Measurements from ENCODE around the gene ZCRB1. TPM values are rescaled to one million over a fixed set of nuclear protein-coding genes. Genes with fewer than 3 reads are reported as not detected.

The ZCRB1 gene
- total RNA-seq, 1 experiment from 2014 or later = 38.9 TPM

GRCh38 chr12:42262271-42262670, 63.6 kb downstream of the ZCRB1 start:
- no peaks in the 10 kb centered on the region for H3K36me3 Mint-ChIP-seq (ENCODE audit: insufficient read depth, unreplicated experiment)
- H3K4me1 Mint-ChIP-seq (ENCODE audit: low read depth, unreplicated experiment) = no peaks in the 10 kb centered on the region
- no peak overlapping the region for H3K27ac Mint-ChIP-seq (ENCODE audit: unreplicated experiment)
- CTCF ChIA-PET = interaction anchor here (0.6 kb wide), 1 partner anchor 268 kb away, joined by 9 read pairs; no protein-coding TSS in a partner anchor
- peaks cover 1% of the 10 kb centered on the region for H3K9me3 Mint-ChIP-seq (ENCODE audit: low read depth, unreplicated experiment)
- intact Hi-C loops (cut with micrococcal nuclease; ENCODE audit: unreplicated experiment) = no loop called here
- DNase-seq = no peak
- no TSS peak for BruUV-seq (replicated peaks)
- H3K27me3 Mint-ChIP-seq (ENCODE audit: unreplicated experiment) = no peaks in the 10 kb centered on the region
- H3K4me3 Mint-ChIP-seq (ENCODE audit: low read depth, unreplicated experiment) = no peak overlapping the region
- no peak for TF ChIP-seq CTCF (IDR thresholded peaks at IDR 0.05; ENCODE audit: unreplicated experiment)

Small RNAs within 50 kb of the gene (microRNA-seq; reads per million reads assigned to microRNA genes)
- gene MIR7851 = not detected

Other genes with a start within 250 kb of the ZCRB1 start
- gene GXYLT1, start 181.2 kb downstream of the ZCRB1 start, total RNA-seq (2022) = 9.7 and 10.4 TPM in 2 replicates
- gene YAF2, start 87.8 kb downstream of the ZCRB1 start, total RNA-seq (2022) = 18.0 and 18.9 TPM in 2 replicates
- 41.5 and 45.5 TPM in 2 replicates for gene PPHLN1, start 73 bp upstream of the ZCRB1 start, total RNA-seq (2022)

All from Calu3 (cell line).